Measurements from ENCODE around the gene DPP9.
"Not testable (repeated sequence)": the region's sequence is repeated elsewhere in the genome, so short reads cannot be mapped to it uniquely, and the experiment has no call there.

Gene DPP9

DNA sequence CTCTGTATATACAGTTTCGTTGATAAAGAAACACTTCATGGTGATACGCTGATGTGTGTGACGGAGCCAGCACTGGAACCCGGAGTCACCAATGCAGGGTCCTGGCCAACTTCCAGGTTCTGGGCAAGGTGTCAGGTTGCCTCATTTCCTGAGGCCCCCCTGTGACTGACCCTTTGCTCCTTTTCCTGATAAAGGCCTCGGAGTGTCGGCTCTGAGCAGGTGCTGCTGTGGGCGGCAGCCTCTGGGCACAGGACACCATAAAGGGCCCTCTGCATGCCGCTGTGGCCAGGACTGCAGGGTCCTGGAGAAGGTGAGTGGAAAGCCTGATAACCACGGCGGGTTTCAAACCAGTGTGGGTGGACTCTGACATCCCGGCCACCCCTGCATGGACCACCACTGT, 36.2 kb downstream of the DPP9 start:
- DNase-seq (ENCODE audit: low spot score) = no peak

DNA sequence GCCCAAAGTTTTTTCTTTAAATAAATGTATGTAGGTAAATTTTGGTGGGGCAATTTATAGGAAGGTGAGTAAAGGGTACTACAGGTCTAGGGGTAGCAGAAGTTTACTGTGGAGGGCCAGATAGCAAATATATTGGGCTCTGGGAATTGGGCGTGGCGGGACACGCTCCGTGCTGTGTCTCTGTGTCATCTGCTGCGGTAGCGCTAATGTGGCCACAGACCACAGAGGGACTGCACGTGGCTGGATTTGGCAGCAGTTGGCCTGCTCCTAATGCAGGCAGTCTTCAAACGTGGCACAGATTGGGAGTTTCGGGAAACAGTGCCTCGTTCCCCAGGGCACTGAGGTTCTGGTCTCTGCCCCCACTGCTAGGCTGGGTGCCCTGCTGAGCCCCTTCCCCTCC, 36.9 kb downstream of the DPP9 start:
- no peak for DNase-seq (ENCODE audit: low spot score)

DNA sequence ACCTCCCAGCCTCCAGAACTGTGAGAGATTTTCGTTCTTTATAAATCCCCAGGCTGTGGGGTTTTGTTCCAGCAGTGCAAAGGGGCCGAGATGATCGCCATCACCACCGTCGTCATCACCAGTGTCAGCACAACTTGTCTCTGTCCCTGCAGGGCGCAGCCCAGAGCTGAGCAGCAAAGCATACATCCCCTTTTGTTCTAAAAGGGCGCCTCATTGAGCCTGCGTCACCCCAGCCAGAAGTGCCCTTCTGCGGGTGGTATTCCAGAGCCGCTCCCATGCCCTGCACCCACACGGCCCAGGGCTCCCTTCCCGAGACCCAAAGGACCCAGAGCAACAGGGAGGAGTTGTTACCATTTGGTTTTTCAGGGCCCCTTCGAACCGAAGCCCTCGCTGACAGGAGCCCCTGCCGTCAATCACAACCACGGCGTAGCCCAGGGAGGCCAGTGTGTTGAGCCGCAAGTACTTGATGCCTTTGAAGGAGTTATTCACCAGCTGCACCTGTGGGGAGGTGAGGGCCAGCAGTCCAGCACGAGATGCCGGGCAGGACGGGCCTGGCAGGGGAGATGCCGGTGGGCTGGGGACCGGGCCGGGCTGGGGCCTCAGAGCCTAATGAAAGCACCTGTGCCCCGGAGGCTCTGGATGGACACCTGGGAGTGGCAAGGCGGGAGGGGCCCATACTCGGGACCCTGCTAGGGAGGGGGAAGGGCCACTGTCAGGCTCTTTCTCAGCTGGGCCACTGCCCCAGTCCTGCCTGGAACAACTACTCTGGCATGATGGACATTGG, 39.1 kb downstream of the DPP9 start:
- DNase-seq (ENCODE audit: low spot score) = no peak

DNA sequence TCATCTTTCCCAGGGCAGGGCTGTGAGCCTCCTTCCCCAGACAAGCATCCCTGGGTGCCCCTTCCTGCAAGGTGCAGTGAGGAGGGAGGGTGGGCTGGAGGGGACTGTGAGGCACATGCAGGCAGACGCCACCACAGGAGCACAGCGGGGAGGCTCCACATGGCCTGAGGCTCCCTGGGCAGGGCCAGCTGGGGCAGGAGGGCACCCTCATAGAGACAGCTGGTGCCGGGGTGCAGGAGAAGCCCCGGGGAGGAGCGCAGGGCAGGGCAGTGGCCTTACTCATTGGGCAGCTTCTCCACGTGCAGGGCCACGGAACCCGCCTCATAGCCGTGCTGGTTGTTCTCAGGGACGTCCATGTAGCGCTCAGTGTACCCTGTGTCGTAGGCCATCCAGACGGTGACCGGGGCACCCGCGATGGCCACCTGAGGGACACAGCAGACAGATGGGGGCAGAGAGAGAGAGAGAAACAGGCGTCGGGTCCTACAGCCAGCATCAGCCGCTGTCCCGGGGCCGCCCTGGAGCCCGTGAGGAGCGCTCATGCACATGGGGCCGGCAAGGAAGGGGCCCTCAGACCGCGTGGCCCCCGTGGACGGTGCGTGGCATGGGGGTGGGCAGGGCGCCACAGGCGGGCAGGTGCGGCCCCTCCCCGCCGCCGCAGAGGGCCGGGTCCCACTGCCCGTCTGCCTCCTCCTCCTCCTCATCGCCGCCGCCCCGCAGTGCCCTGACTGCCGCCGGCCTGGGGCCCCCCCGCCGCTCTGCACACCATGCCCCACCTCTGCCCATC, 41.0 kb downstream of the DPP9 start:
- no peak for DNase-seq (ENCODE audit: low spot score)

DNA sequence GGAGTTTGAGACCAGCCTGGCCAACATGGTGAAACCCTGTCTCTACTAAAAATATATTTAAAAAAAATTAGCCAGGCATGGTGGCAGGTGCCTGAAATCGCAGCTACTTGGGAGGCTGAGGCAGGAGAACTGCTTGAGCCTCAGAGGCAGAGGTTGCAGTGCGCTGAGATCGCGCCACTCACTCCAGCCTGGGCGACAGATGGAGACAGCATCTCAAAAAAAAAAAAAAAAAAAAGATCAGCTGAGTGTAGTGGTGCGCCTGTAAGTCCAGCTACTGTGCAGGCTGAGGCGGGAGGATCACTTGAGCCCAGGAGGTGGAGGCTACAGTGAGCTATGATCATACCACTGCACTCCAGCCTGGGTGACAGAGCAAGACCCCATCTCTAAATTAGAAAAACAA, 43.6 kb downstream of the DPP9 start:
- DNase-seq (ENCODE audit: low spot score) = not testable (repeated sequence)

DNA sequence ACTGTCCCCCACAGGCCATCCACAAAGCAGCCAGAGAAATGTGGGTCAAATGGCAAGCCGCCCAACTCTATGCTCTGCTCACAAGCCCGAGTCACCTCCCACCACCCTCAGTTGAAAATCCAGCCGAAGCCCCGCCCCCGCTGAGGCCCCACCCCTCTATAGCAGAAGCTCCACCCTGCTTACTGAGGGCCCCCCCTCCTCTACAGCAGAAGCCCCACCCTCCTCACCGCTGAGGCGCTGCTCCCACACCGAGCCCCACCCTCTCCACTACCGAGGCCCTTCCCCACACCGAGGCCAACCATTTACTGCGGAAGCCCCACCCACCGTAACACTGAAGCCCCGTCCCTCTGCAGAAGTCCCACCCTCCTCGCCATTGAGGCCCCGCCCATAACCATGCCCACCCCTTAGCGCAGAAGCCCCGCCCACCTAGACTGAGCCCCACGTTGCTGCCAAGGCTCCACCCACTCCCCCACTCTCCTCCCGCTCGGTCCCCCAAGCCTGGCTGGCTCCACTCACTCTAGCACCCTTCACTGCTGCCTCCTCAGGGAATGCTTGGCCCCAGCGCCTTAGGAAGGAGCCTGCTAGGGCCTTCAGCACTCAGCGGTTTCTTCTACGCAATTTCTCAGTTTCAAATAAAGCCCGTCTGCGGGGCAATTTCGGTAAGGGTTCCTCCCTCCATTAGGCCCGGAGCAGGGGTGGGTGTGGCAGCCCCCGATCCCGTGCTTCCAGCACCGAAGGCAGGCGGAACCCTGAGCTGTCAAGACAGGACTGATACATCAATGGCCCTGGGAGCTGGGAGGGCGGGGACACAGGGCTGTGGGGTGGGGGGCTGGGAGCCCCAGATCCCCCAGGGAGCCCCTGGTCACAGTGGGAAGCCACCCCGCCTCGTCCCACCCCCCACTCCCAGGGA, 44.5 kb downstream of the DPP9 start:
- peak; percentile 81 for DNase-seq (ENCODE audit: low spot score)

DNA sequence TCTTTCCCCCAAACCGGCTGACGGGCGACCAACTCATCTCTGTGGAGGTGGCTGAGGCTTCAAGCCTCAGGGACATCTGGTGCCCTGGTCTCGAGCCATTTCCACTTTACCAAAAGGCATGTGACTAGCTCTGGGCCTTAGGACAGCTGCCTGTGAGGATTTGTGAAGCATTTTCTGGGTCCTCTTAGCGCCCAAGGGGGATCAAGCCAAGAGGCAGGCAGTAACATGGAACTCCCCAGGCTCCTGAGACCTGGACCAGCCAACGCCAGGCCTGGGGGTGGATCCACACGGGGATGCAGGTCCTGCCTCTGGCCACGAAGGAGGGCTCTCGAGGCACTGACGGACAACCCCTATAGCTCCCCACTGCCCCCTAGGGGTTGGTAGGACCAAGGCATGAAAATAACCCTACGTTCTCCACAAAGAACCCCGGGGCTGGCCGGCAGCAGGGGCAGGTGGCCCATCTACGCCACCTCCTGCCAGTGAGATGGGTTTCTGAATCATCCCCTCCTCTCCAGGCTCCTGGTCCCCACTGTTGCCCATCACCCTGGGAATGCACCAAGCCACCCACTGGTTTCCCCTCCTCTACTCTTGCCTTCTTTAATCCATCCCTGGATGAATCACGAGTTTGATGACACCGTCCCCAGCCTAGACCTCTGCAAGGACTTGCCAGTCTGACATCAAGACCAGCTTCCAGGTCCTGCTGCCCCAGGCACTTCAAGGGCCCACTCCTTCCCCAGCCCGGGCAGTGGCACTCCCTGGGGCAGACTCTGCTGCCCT, 46.5 kb downstream of the DPP9 start:
- peak; percentile 82 for DNase-seq (ENCODE audit: low spot score)

DNA sequence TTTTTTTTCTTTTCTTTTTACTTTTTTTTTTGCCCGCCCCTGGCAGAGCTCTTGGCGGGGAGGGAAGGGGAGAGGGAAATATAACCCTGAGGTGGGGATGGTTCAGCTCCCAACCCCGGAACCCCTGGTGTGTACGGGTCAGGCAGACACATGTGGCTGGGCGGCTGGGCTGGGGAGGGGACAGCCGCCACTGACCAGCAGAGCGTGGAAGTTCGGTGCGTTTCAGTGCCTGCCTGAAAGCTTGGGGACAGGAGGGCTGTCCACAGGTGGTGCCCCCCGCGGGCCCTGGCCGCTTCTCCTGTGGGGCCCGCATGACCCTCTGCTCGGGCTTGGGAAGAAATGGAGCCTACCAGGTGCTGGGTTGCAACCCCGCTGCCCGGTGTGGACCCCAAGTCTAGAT, 48.3 kb downstream of the DPP9 start:
- no peak for DNase-seq (ENCODE audit: low spot score)

DNA sequence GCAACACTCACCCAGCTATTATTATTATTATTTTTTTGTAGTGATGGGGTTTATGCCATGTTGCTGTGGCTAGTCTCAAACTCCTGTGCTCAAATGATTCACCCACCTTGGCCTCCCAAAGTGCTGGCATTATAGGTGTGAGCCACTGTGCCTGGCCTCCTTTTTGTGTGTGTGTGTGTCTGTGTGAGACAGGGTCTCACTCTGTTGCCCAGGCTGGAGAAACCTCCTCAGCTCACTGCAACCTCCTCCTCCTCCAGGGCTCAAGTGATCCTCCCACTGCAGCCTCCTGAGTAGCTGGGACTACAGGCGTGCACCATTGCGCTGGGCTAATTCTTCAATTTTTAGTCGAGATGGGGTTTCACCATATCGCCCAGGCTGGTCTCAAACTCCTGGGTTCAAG, 49.9 kb downstream of the DPP9 start:
- no peak for DNase-seq (ENCODE audit: low spot score)

DNA sequence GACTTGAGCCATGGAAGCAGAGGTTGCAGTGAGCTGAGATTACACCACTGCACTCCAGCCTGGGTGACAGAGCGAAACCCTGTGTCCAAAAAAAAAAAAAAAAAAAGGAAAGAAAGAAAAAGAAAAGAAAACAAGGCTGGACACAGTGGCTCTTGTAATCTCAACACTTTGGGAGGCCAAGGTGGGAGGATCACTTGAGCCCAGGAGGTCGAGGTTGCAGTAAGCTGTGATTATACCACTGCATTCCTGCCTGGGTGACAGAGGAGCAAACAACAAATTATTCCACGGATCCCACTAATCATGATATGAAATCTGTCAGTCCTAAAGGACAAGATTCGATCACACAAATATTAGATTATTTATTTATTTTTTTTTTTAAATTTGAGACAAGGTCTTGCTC, 50.4 kb downstream of the DPP9 start:
- no peak for DNase-seq (ENCODE audit: low spot score)

DNA sequence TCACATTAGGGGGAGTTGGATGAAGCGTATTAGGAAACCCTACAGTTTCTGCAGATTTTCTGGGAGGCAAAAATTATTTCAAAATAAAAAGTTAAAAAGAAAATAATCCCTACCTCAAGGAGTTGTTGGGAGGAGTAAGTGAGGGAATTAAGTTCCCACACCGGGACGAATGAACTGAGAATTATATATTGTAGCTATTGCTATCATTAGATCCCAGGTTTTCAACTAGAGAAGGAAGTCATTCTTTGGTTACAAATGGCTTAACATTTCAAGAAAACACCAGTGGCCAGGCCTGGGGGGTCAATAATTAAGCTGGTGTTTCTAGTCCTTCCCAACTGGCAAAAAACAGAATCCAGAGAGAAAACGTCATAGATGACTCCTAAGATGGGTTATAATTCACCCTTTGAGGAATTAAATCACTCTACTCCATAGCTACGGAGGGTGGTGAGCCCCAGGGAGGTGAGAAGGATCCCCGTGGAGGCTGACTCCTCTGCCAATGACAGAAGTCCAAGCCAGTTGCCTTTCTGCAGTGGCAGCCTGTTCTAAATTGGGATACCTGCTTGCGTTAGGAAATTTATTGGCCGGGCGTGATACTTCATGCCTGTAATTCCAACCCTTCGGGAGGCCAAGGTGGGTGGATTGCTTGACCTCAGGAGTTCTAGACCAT, 52.3 kb downstream of the DPP9 start:
- no peak for DNase-seq (ENCODE audit: low spot score)

DNA sequence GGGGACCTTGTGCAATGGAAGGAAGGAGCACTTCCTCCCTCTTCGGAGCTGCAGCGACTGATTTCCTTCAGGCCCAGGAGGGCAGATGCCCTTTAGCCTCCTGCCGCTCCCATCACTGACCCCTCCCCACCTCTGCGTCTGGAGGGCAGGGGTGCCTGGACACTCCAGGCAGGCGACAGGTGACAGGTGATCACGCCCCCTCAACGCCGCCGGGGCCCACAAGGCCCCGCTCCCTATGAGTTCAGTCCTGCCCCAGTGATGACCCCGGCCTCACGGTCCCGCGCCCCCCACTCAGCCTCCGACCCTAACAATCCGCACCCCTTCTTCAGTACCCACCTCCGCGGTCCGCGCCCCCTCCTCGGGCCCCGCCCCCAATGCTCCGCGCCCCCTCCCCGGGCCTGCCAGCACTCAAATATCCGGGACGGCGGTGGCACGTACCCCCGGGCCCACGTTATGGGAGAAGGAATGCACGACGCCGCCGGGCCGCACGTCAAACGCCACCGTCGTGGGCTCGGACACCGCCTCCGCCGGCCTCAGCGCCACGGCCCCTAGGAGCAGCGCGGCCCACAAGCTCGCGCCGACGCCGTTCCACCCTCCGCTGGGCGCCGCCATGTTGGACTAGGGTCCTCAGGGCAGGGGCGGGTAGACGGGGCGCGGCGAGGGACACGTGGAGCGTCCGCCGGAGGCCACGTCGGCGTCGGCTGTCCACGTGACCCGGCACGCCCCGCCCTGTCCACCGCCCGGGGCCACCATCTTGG, 53.7 kb downstream of the DPP9 start, which contains the start of gene MYDGF:
TSS of gene MYDGF (minus strand) at position 620 of the 758 bp plus-strand sequence. CDS start at position 612, 8 bp downstream.
- peak; percentile 100 for DNase-seq (ENCODE audit: low spot score)

DNA sequence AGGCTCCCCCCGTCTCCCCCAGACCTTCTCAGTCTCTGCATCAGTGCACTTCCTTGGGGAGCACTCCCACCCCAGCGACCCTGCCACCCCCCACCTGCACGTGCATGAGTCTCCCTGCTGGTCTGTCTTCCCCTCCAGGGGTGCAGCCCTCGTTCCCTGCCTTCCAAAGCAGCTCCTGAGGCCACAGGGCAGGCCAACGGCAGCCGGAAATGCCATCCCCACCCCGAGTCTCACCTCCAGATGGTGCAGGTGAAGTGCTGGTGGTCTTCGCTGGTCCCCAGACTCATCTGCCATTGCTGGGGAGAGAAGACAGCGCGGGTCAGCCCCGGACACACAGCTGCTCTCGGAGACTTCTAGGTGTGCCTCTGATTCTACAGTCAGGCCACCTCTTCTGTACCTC, 59.0 kb downstream of the DPP9 start:
- no peak for DNase-seq (ENCODE audit: low spot score)

DNA sequence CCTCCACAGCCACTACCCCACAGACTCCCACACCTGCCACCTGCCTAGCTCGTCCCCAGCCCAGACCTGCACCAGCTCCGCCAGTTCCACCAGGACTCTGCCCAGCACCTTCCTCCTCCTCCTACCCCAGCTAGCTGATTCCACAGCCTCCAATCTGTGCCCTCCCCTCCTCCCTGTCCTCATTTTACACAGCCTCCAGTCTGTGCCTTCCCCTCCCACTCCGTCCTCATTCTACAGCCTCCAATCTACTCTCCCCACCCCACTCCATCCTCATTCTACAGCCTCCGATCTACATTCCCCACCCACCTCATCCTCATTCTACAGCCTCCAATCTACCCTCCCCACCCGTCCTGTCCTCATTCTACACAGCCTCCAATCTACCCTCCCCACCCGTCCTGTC, 60.8 kb downstream of the DPP9 start:
- DNase-seq (ENCODE audit: low spot score) = no peak

DNA sequence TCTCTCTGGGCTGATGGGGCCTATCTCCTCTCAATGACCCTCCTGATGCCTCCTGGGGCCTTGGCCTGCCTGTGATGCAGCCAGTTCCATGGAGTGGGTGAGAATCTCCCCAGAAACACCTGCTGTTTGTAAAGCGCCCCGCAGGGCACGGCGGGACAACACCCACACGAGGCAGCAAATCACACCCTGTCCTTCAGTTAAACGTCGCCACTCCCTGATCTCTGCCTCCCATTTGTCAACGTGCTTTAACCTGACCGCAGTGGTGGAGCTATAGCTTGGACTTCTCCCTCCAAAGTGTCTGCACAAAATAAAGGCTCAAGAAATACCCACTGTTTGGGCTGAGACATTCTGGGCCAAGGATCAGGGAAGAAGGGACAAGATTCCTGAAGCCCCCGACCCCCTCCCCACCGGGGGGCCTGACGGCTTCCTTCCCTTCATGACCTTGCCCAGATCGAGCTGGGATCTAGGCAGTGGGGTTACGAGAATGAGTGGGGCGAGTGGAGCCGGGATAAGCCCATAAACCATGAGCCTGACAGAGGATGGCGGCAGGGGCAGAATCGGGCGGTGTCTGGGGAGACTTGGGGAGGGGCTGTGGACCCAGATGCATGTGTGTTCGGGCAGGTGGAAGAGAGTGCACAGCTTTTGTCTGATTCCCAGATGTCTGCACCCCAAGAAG, 61.5 kb downstream of the DPP9 start:
- no peak for DNase-seq (ENCODE audit: low spot score)

DNA sequence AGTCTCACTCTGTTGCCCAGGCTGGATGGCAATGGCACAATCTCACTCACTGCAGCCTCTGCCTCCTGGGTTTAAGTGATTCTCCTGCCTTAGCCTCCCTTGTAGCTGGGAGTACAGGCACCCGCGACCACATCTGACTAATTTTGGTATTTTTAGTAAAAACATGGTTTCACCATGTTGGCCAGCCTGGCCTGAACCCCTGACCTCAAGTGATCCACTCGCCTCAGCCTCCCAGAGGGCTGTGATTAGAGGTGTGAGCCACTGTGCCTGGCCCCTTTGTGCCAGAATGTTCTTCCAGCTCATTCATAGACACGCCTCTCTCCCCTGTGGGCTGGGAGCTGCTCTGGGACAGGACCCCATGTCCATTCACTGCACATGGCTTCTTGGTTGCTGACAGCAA, 62.6 kb downstream of the DPP9 start:
- no peak for DNase-seq (ENCODE audit: low spot score)

DNA sequence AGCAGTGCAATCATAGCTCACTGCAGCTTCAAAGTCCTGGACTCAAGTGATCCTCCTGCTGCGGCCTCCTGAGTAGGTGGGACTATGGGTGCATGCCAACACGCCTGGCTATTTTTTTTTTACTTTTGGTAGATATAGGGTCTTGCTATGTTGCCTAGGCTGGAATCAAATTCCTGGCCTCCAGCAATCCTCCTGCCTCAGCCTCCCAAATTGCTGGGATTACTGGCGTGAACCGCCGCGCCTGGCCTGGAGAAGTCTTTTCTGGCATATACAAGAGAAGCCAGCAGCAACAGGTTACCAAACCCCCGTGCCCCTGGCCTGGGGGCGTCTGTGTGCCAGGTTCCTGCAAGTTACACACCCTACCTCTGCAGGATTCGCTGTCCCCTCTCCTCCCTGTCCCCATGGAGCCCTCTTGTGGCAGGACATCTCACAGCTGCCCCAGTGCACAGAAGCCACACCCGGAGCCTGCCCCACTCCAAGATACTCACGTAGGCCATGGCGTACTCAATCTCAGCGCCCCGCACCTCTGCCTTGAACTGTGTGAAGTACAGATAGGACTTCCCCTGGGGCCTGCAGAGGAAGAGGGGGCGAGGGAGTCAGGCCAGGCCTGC, 63.4 kb downstream of the DPP9 start:
- DNase-seq (ENCODE audit: low spot score) = peak; percentile 82

DNA sequence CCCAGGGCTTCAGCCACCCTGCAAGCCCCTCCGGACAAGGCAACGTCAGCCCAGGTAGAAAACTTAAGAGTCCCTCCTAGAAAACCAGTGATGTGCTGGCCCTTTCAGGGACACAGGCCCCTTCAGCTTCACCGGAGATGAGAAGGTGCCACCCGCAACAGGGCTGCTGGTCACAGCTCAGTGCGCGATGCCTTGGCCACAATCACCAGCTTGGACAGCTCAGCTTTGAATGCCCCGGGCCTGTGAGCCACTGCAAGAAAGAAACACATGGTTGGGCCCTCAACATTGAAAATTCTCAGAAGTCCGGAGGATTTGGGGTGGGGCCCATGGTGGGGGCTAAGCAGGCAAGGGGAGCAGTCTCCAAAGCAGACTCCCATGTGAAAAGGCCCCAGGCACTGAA, 65.8 kb downstream of the DPP9 start:
- no peak for DNase-seq (ENCODE audit: low spot score)

DNA sequence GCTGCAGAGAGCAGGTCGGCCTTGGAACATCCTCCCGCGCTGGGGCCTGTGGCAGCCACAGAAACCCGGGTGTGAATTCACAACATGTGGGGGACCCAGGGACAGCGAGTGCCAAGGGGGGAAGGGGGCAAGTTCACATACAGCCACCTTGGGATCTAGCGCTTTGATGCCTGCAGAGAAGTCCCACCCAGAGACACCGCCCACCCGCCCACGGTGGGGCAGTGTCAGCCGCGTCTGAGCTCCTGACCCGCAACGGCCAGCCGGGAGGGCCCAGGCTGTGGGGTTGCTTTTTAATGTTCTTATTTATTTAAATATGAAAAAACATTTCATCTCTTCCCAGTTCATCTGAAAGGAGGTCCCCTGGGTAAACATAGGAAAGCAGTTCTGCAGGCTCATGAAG, 66.4 kb downstream of the DPP9 start:
- no peak for DNase-seq (ENCODE audit: low spot score)
